Activated naive CD4-positive, alpha-beta T cell treated with anti-CD3 and anti-CD28 coated beads, Interleukin-2, amount 50 U/mL, for 24 hours (primary cell): ENCODE results near the gene THAP8.

ENCODE experiments used
- H3K27ac Mint-ChIP-seq: one replicate; pipeline ENCODE4 v1.8.0; 2021; ENCODE audit warnings: mild to moderate bottlenecking, mixed read lengths
- H3K27me3 Mint-ChIP-seq: one replicate; pipeline ENCODE4 v1.8.0; 2021; ENCODE audit warnings: mixed read lengths
- H3K36me3 Mint-ChIP-seq: one replicate; pipeline ENCODE4 v1.8.0; 2021; ENCODE audit warnings: mixed read lengths
- H3K4me1 Mint-ChIP-seq: one replicate; pipeline ENCODE4 v1.8.0; 2021; ENCODE audit warnings: mixed read lengths
- H3K4me3 Mint-ChIP-seq: one replicate; pipeline ENCODE4 v1.8.0; 2021; ENCODE audit warnings: mild to moderate bottlenecking, mixed read lengths
- H3K9me3 Mint-ChIP-seq: one replicate; pipeline ENCODE4 v1.8.0; 2021; ENCODE audit warnings: mixed read lengths

Gene THAP8

DNA sequence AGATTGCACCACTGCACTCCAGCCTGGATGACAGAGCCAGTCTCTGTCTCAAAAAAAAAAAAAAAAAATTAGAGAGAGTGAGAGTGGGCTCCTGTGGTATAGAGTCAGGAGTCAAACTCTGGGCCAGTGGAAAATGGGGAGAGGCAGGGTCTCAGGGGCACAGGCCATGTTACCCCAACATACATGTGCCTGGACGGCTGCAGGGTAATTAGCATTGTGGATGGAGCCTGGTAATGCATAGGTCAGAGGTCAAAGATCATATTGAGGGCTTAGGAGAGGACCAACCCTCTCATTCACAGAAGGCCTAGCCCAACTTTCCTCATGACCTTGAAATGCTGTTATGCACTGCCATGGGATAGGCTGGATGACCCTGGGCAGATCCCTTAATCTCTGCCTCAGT is 28.5 kb downstream of the THAP8 start:
- H3K4me3 Mint-ChIP-seq = no peak overlapping the region
- no peaks in the 10 kb centered on the region for H3K9me3 Mint-ChIP-seq
- no peaks in the 10 kb centered on the region for H3K4me1 Mint-ChIP-seq
- H3K27ac Mint-ChIP-seq = no peak overlapping the region
- H3K27me3 Mint-ChIP-seq = no peaks in the 10 kb centered on the region
- peaks cover 11% of the 10 kb centered on the region for H3K36me3 Mint-ChIP-seq

- Mint-ChIP-seq H3K4me1 (no peaks in the 10 kb centered on the region), H3K9me3 (no peaks in the 10 kb centered on the region), H3K27me3 (no peaks in the 10 kb centered on the region), H3K27ac (no peak overlapping the region), H3K4me3 (no peak overlapping the region), H3K36me3 (peaks cover 8% of the 10 kb centered on the region)
Observed at GRCh38 chr19:36023432-36023831, 30.7 kb downstream of the THAP8 start.

GRCh38 chr19:36019061-36019670 is 34.9 kb downstream of the THAP8 start:
- Mint-ChIP-seq H3K36me3 (peaks cover 6% of the 10 kb centered on the region), H3K27ac (no peak overlapping the region), H3K4me1 (peaks cover 17% of the 10 kb centered on the region), H3K27me3 (no peaks in the 10 kb centered on the region), H3K4me3 (no peak overlapping the region), H3K9me3 (no peaks in the 10 kb centered on the region)

GRCh38 chr19:36014012-36014924 is 39.8 kb downstream of the THAP8 start, which contains the start of gene ALKBH6:
Gene ALKBH6, minus strand, starts transcription at chr19:36014213. Its CDS starts 816 bp downstream, at chr19:36013397.
- H3K4me1 Mint-ChIP-seq = peaks cover 38% of the 10 kb centered on the region
- peak within 1 kb of the TSS; percentile 96 for H3K4me3 Mint-ChIP-seq
- peak within 1 kb of the TSS; percentile 94 for H3K27ac Mint-ChIP-seq
- H3K27me3 Mint-ChIP-seq = no peaks in the 10 kb centered on the region
- H3K36me3 Mint-ChIP-seq = no peaks in the 10 kb centered on the region
- H3K9me3 Mint-ChIP-seq = no peaks in the 10 kb centered on the region

DNA sequence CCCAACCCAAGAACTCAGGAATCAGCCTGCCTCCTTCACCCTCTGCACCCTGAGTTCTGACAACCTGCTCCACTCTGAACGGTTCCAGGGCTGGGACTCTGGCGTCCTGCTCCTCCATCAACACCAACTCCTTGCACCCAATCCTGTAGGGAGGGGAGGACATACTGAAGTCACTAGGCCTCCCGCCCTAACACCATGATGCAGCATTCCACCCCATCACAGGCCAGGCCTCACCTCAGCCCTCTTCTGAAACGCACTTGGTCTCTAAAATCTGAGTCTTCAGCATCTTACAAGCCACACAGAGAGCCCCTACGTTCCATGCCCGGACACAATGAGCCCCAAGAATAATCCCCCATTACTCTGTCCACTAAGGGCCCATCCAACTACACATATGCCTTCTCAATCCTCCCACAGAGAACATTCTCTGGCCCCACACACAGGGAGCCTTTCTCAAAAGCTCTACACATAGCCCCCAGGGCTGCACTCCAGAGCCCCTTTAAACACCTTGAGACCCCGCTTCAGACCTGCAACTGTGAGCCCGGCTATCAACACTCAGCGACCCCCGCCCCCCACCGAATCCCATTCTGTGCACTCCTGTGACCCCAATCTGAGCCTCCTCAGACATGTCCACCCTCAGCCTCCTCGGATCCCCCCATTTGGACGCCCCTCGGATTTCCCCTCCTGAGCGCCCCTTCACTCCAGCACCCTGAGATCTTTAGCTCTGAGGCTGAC is 40.6 kb downstream of the THAP8 start:
- Mint-ChIP-seq H3K4me1 (peaks cover 43% of the 10 kb centered on the region), H3K4me3 (peak overlapping the region; percentile 96), H3K27me3 (no peaks in the 10 kb centered on the region), H3K9me3 (no peaks in the 10 kb centered on the region), H3K36me3 (no peaks in the 10 kb centered on the region), H3K27ac (peak overlapping the region; percentile 94)

GRCh38 chr19:36010402-36010801 is 43.7 kb downstream of the THAP8 start:
- Mint-ChIP-seq H3K9me3 (no peaks in the 10 kb centered on the region), H3K27me3 (no peaks in the 10 kb centered on the region), H3K36me3 (no peaks in the 10 kb centered on the region), H3K27ac (no peak overlapping the region), H3K4me3 (no peak overlapping the region), H3K4me1 (peaks cover 39% of the 10 kb centered on the region)

GRCh38 chr19:36009633-36010379 is 44.3 kb downstream of the THAP8 start:
- Mint-ChIP-seq H3K4me1 (peaks cover 33% of the 10 kb centered on the region), H3K4me3 (peak overlapping the region; percentile 59), H3K27me3 (no peaks in the 10 kb centered on the region), H3K9me3 (no peaks in the 10 kb centered on the region), H3K36me3 (no peaks in the 10 kb centered on the region), H3K27ac (no peak overlapping the region)

DNA sequence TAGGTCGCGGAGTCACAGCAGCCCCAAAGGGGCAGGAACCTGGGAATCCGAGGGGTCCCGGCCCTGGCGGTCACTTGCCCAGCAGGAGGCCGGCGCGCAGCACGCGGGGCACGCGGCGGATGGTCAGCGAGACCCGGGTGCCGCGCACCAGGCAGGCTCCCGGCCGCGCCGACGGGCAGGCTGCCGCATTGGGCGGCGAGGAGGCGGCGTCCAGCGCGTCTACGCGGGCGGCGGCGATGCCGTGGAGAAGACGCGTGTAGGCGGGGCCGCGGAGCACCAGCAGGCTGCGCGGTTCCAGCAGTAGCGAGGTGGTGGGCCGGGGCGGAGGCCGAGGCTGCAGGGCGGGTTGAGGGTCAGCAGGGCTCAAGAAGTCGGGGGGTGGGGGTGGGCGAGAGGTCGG is 44.9 kb downstream of the THAP8 start:
- no peaks in the 10 kb centered on the region for H3K9me3 Mint-ChIP-seq

GRCh38 chr19:36008336-36008978 is 45.6 kb downstream of the THAP8 start, which contains the start of gene SYNE4:
Gene SYNE4, minus strand, starts transcription at chr19:36008813. Its CDS starts 132 bp downstream, at chr19:36008681.
- H3K4me3 Mint-ChIP-seq = peak within 1 kb of the TSS; percentile 59
- peaks cover 20% of the 10 kb centered on the region for H3K4me1 Mint-ChIP-seq
- no peaks in the 10 kb centered on the region for H3K36me3 Mint-ChIP-seq
- no peaks in the 10 kb centered on the region for H3K27me3 Mint-ChIP-seq
- H3K9me3 Mint-ChIP-seq = no peaks in the 10 kb centered on the region
- H3K27ac Mint-ChIP-seq = no peak within 1 kb of the TSS

More for the DNA sequence above, 44.9 kb downstream of the THAP8 start:
- Mint-ChIP-seq H3K27me3 (no peaks in the 10 kb centered on the region), H3K27ac (no peak overlapping the region), H3K4me1 (peaks cover 28% of the 10 kb centered on the region), H3K4me3 (peak overlapping the region; percentile 59), H3K36me3 (no peaks in the 10 kb centered on the region)

DNA sequence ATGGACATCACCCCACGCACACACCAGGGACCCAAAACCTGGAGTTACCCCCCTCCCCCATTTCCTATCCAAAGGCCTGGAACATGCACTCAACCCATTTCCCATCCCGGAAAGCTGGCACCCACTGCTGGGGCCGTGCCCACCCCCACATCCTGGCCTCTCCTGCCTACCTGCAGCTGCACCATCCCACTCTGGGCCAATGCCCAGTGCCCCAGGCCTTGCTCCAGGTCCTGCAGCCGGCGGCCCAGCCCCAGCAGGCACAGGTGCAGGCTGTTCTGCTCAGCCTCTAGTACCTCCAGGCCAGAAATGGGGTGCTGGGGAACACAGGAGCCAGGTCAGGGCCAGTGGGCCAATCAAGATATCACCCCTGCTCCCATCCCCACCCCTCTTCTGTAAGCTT is 47.1 kb downstream of the THAP8 start:
- H3K27ac Mint-ChIP-seq = no peak overlapping the region
- no peak overlapping the region for H3K4me3 Mint-ChIP-seq
- no peaks in the 10 kb centered on the region for H3K9me3 Mint-ChIP-seq
- peaks cover 16% of the 10 kb centered on the region for H3K4me1 Mint-ChIP-seq
- H3K27me3 Mint-ChIP-seq = no peaks in the 10 kb centered on the region
- no peaks in the 10 kb centered on the region for H3K36me3 Mint-ChIP-seq

- Mint-ChIP-seq H3K4me3 (no peak overlapping the region), H3K27me3 (no peaks in the 10 kb centered on the region), H3K4me1 (peaks cover 18% of the 10 kb centered on the region), H3K36me3 (no peaks in the 10 kb centered on the region), H3K27ac (no peak overlapping the region), H3K9me3 (no peaks in the 10 kb centered on the region)
Observed at GRCh38 chr19:36003284-36003683, 50.8 kb downstream of the THAP8 start.

GRCh38 chr19:36001605-36002004 is 52.5 kb downstream of the THAP8 start:
- no peaks in the 10 kb centered on the region for H3K27me3 Mint-ChIP-seq
- H3K4me3 Mint-ChIP-seq = no peak overlapping the region
- peaks cover 29% of the 10 kb centered on the region for H3K4me1 Mint-ChIP-seq
- H3K36me3 Mint-ChIP-seq = peaks cover 4% of the 10 kb centered on the region
- no peaks in the 10 kb centered on the region for H3K9me3 Mint-ChIP-seq
- no peak overlapping the region for H3K27ac Mint-ChIP-seq

- Mint-ChIP-seq H3K36me3 (peaks cover 4% of the 10 kb centered on the region), H3K27me3 (no peaks in the 10 kb centered on the region), H3K9me3 (no peaks in the 10 kb centered on the region), H3K4me1 (peaks cover 43% of the 10 kb centered on the region), H3K27ac (peak overlapping the region; percentile 56), H3K4me3 (peak overlapping the region; percentile 98)
Observed at GRCh38 chr19:35996777-35997176, 57.3 kb downstream of the THAP8 start.

- Mint-ChIP-seq H3K9me3 (no peaks in the 10 kb centered on the region), H3K27ac (peak within 1 kb of the TSS; percentile 98), H3K4me3 (peak within 1 kb of the TSS; percentile 98), H3K36me3 (peaks cover 4% of the 10 kb centered on the region), H3K27me3 (no peaks in the 10 kb centered on the region), H3K4me1 (peaks cover 37% of the 10 kb centered on the region)
Observed at GRCh38 chr19:35995048-35995993, 58.8 kb downstream of the THAP8 start, which contains the start of gene SDHAF1. Gene SDHAF1, plus strand, starts transcription at chr19:35995188. Its CDS starts 87 bp downstream, at chr19:35995275.
